ENCODE results near the gene EIF2B2.

Gene EIF2B2

DNA sequence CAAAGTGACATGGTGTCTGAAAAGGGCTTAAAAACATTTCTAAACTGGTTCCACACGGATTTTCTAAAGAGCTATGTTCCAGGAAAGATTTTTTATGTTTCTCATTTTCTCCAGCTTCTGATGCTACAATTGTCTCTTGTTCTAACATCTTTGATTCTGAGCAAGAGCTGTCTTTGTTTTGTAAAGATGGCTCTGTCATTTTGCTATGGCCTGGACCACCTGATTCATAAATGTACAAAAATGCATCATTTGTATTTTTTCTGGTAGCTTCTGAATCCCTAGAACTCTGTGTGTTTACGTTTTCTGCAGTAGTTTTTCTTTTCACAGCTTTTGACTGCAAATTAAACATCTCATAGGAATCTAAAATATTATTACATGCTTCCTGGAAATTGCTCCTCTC is 45.4 kb downstream of the EIF2B2 start:
- Mint-ChIP-seq H3K4me3 (no peak overlapping the region), H3K9me3 (peaks cover 4% of the 10 kb centered on the region), H3K36me3 (ENCODE audit: low read depth) (peaks cover 45% of the 10 kb centered on the region), H3K4me1 (peaks cover 34% of the 10 kb centered on the region), H3K27me3 (ENCODE audit: low read depth) (no peaks in the 10 kb centered on the region), H3K27ac (no peak overlapping the region)
- TF ChIP-seq, protein P1, sequence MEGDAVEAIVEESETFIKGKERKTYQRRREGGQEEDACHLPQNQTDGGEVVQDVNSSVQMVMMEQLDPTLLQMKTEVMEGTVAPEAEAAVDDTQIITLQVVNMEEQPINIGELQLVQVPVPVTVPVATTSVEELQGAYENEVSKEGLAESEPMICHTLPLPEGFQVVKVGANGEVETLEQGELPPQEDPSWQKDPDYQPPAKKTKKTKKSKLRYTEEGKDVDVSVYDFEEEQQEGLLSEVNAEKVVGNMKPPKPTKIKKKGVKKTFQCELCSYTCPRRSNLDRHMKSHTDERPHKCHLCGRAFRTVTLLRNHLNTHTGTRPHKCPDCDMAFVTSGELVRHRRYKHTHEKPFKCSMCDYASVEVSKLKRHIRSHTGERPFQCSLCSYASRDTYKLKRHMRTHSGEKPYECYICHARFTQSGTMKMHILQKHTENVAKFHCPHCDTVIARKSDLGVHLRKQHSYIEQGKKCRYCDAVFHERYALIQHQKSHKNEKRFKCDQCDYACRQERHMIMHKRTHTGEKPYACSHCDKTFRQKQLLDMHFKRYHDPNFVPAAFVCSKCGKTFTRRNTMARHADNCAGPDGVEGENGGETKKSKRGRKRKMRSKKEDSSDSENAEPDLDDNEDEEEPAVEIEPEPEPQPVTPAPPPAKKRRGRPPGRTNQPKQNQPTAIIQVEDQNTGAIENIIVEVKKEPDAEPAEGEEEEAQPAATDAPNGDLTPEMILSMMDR (IDR thresholded peaks at IDR 0.05; ENCODE audit: unreplicated experiment in 3 of 3): no peak

DNA sequence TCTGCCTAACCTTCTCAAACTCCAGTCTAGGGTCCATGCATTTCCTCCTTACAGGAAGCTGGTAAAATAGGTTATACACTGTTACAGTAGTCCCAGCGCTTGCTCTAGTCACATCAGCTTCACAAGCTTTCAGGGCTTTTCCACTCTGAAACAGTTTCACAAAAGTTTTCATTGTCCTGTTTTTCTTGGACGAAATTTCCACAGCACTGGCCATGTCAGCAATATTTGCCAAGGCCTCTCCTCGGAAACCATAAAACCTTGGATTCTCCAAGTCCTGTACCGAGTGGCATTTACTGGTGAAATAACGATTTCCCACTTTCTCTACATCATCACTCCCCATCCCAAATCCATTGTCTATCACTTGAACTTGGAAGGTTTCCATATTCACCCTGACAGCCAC is 46.4 kb downstream of the EIF2B2 start:
- no peak overlapping the region for H3K27ac Mint-ChIP-seq
- no peak overlapping the region for H3K4me3 Mint-ChIP-seq
- peaks cover 4% of the 10 kb centered on the region for H3K9me3 Mint-ChIP-seq
- H3K36me3 Mint-ChIP-seq (ENCODE audit: low read depth): peaks cover 45% of the 10 kb centered on the region
- TF ChIP-seq, protein P1 (IDR thresholded peaks at IDR 0.05; ENCODE audit: unreplicated experiment in 3 of 3): no peak
- H3K27me3 Mint-ChIP-seq (ENCODE audit: low read depth): no peaks in the 10 kb centered on the region
- H3K4me1 Mint-ChIP-seq: peaks cover 33% of the 10 kb centered on the region

DNA sequence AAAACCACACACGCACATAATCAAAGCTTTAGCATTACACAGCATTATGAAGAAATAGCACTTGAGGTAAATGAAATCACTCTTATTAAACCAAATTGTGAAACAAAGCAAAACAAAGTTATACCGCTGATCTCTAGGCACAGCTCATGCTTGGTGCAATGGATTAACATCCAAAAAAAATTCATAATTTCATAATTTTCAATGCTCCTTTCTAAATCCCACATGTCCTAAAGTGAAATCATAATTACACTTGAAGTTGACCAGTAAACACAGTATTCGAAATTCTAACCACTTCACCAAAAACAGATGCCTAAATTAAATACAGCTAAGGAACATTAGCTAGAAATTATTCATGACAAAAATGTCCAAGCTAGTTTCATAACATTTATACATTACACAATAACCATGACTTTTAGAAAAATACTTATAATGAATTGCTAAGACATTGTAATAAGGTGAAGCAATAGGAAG is 47.0 kb downstream of the EIF2B2 start:
- Mint-ChIP-seq H3K27me3 (ENCODE audit: low read depth) (no peaks in the 10 kb centered on the region), H3K36me3 (ENCODE audit: low read depth) (peaks cover 43% of the 10 kb centered on the region), H3K27ac (peak overlapping the region; percentile 89 to 96 (median 90)), H3K9me3 (peaks cover 4% of the 10 kb centered on the region), H3K4me3 (peak overlapping the region; percentile 81 to 85 (median 84)), H3K4me1 (peaks cover 27% of the 10 kb centered on the region)
- TF ChIP-seq, protein P1 (IDR thresholded peaks at IDR 0.05; ENCODE audit: unreplicated experiment in 3 of 3): no peak

DNA sequence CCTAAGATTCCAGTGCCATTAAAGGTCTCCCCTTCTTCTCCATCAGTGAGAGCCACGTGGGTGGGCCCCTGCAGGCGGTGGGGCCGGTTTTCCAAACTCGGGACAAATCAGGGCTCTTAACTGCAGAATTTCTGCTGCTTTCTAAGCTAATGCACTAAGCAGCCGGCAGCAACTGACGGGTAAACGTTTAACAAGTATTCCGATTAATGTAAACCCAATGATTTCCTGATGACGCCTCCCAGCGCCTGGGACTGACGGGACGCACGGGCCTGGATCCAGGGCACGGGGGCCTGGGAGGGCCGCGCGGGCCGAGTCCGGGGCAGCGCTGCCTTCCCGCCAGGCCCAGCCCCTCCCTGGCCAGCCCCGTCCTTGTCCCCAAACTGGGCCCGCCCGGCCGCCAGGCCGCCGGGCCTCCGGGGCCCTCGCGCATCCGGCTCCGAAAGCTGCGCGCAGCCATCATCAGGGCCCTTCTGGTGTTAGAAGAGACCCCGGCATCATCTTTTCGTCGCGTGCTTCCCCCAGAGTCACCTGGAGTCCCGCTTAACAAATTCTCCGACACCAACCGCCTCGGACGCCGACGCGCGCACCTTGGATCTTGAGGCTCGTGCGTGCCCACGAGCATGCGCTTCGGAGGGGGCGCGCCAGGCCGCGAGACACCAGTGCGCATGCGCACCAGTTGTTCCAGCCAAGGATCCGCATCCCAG is 48.3 kb downstream of the EIF2B2 start, which contains the start of gene MLH3:
TSS of gene MLH3 (minus strand) at position 616 of the 704 bp plus-strand sequence. CDS start 1,812 bp downstream, outside the sequence.
- H3K4me3 Mint-ChIP-seq: peak within 1 kb of the TSS; percentile 94 to 97 (median 96)
- no peaks in the 10 kb centered on the region for H3K27me3 Mint-ChIP-seq (ENCODE audit: low read depth)
- TF ChIP-seq, protein P1 (IDR thresholded peaks at IDR 0.05; ENCODE audit: unreplicated experiment in 3 of 3): no peak
- H3K9me3 Mint-ChIP-seq: peaks cover 4% of the 10 kb centered on the region
- peaks cover 50% of the 10 kb centered on the region for H3K36me3 Mint-ChIP-seq (ENCODE audit: low read depth)
- peaks cover 15% of the 10 kb centered on the region for H3K4me1 Mint-ChIP-seq
- H3K27ac Mint-ChIP-seq: peak within 1 kb of the TSS; percentile 96 to 98 (median 98)

DNA sequence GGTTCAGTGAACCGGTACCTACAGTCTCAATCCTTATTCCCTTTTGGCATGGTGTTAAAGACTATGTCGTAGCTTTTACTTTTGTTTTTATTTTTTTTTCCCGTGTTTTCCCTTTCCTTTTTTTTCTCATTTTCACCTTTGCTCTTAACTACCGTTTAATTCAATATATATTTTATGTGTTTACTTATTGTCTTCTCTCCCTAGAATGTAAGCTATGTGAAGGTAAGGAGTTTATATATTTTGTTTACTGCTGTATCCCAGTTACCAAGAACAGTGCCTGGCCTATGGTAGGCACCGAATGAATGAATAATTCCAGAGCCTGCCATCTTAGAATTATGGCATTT is 48.8 kb downstream of the EIF2B2 start:
- TF ChIP-seq, protein P1 (IDR thresholded peaks at IDR 0.05; ENCODE audit: unreplicated experiment in 3 of 3): no peak
- Mint-ChIP-seq H3K9me3 (peaks cover 4% of the 10 kb centered on the region), H3K36me3 (ENCODE audit: low read depth) (peaks cover 49% of the 10 kb centered on the region), H3K27me3 (ENCODE audit: low read depth) (no peaks in the 10 kb centered on the region), H3K27ac (peak overlapping the region; percentile 96 to 98 (median 98)), H3K4me3 (peak overlapping the region; percentile 94 to 97 (median 96)), H3K4me1 (peaks cover 11% of the 10 kb centered on the region)
